HG03060 (cell line): Measurements from ENCODE around the gene SMCP.

ENCODE experiments used
- ATAC-seq: cut with Tn5 transposase; IDR thresholded peaks from one replicate; pipeline ENCODE4 v1.9.1; 2021; ENCODE audit warnings: low read depth, moderate number of reproducible peaks; ENCODE audit not compliant: unreplicated experiment

Gene SMCP

GRCh38 chr1:152886085-152886484, 8.0 kb downstream of the SMCP start:
- no peak for ATAC-seq

- ATAC-seq, result no peak
Observed at GRCh38 chr1:152886758-152887409, 8.8 kb downstream of the SMCP start.

- ATAC-seq, result no peak
Observed at GRCh38 chr1:152888126-152888525, 10.0 kb downstream of the SMCP start.

GRCh38 chr1:152899027-152899426, 20.9 kb downstream of the SMCP start:
- no peak for ATAC-seq

GRCh38 chr1:152899883-152900282, 21.8 kb downstream of the SMCP start:
- no peak for ATAC-seq

- no peak for ATAC-seq
Observed at GRCh38 chr1:152901631-152902030, 23.5 kb downstream of the SMCP start.

GRCh38 chr1:152902636-152903035, 24.5 kb downstream of the SMCP start:
- ATAC-seq, result no peak

- no peak for ATAC-seq
Observed at GRCh38 chr1:152904688-152905440, 26.7 kb downstream of the SMCP start.

GRCh38 chr1:152906023-152906565, 28.0 kb downstream of the SMCP start:
- ATAC-seq, result no peak

- ATAC-seq, result no peak
Observed at GRCh38 chr1:152907686-152908601, 29.8 kb downstream of the SMCP start, which contains the start of gene IVL. Gene IVL, plus strand, starts transcription at chr1:152908546. Its CDS starts 1,252 bp downstream, at chr1:152909798.

GRCh38 chr1:152909206-152909605, 31.1 kb downstream of the SMCP start:
- no peak for ATAC-seq

- no peak for ATAC-seq
Observed at GRCh38 chr1:152912471-152912870, 34.3 kb downstream of the SMCP start.

GRCh38 chr1:152912900-152913299, 34.8 kb downstream of the SMCP start:
- ATAC-seq, result no peak

GRCh38 chr1:152917794-152918193, 39.7 kb downstream of the SMCP start:
- no peak for ATAC-seq

GRCh38 chr1:152919071-152919470, 40.9 kb downstream of the SMCP start:
- no peak for ATAC-seq

GRCh38 chr1:152924191-152924590, 46.1 kb downstream of the SMCP start:
- ATAC-seq, result no peak

- ATAC-seq, result no peak
Observed at GRCh38 chr1:152926091-152926490, 48.0 kb downstream of the SMCP start.

GRCh38 chr1:152928671-152929070, 50.5 kb downstream of the SMCP start:
- no peak for ATAC-seq

- no peak for ATAC-seq
Observed at GRCh38 chr1:152932170-152932811, 54.2 kb downstream of the SMCP start.

GRCh38 chr1:152933196-152933595, 55.1 kb downstream of the SMCP start:
- no peak for ATAC-seq
